Eye (tissue), 1 donor: ENCODE results near the gene IQCK.
"Not testable (repeated sequence)": the region's sequence is repeated elsewhere in the genome, so short reads cannot be mapped to it uniquely, and the experiment has no call there.

Experiments used
- DNase-seq: peaks from one replicate; pipeline ENCODE4 v3.0.0-alpha.2; 2015

Gene IQCK

GRCh38 chr16:19700319-19700781 is 17.7 kb upstream of the IQCK start:
- DNase-seq: no peak

DNA sequence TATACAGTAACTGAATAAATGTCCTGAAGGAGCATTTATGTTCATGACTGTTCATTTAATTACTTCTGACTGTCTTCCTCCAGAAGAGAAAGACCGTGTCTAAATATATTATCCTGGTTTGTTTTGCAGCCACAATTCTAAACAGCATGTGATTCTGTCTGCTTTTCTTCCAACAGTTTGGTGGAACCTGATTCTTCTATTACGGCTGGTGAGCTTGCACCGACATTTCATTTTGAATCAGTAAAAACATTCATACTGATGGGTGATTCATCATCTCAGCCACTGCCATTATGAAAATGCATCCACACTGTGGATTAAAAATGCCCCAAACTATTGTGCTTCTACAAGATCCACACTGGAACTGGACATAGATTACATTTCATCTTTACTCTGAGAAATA is 17.0 kb upstream of the IQCK start:
- no peak for DNase-seq

DNA sequence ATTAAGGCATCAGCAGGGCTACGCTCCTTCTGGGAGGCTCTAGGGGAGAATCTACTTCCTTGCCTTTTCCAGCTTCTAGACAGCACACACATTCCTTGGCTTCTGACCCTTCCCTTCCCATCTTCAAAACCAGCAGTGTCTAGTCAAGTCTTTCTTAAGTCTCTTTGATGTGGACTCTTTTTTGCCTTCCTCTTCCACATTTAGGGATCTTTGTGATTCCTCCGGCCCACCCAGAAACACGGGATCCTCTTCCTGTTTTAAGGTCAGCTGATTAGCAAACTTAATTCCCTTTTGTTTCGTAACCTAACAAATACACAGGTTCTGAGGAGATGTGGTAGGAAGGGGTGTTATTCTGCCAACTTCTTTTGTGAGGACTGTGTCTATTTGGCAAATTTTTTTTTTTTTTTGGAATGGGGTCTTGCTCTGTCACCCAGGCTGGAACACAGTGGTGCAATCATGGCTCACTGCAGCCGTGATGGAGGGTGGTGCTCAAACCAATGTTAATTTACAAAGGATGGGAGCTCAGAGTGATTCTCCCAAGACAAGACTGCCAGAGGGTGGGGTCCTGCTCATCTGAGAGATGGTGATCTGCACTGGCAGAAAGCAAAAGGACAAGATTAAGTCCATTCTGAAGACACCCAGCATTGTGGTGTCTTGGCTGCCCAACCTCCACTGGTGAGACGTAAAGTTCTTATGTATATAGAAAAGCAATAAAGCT is 14.7 kb upstream of the IQCK start:
- DNase-seq: no peak

GRCh38 chr16:19704321-19705145 is 13.5 kb upstream of the IQCK start:
- no peak for DNase-seq

GRCh38 chr16:19705146-19705501 is 12.9 kb upstream of the IQCK start:
- no peak for DNase-seq

GRCh38 chr16:19705843-19706242 is 12.2 kb upstream of the IQCK start:
- no peak for DNase-seq

DNA sequence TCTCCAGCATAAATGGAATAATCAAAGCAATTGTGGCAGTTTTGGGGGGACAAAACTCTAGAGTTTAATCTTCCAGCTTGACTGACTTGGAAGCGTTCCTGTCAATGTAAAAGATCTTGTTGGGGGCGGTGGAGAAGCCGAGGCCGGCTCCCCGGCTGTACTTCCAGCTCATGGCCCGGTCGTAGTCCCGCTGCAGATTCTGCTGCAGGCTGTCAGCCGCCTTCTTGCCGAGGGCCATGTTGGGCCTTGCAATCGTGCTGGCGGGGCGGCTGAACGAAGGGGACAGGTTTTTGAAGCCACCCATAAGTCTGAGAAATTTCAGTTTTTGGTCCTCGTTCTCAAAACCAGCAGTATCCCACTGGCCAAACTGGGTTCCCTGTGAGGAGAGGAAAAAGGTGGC is 11.2 kb upstream of the IQCK start:
- no peak for DNase-seq

DNA sequence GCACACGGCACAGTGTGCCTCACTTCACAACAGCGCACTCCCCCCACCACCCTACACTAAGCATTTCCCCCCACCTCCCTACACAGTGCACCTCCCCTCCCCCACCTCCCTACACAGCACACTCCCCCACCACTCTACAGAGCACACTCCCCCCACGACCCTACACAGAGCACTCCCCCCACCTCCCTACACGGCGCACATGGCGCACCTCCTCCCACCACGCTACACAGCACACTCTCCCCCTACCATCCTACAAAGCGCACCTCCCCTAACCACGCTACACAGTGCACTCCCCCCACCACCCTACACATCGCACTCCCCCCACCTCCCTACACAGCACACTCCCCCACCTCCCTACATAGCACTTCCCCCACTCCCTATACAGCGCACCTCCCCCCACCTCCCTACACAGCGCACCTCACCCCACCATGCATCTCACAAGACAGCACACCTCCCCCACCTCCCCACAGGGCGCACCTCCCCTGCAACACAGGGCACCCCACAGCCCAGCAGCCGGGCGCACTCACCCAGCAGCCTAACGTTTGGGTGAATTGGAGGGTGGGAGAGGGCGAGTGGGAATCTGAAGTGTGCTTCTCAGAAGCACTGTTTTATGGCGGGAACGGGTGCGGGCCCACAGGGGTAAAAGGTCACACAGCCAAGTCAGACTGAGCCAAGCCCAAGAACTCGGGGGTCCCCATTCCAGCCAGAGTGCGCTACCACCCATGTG is 10.3 kb upstream of the IQCK start:
- DNase-seq: no peak

DNA sequence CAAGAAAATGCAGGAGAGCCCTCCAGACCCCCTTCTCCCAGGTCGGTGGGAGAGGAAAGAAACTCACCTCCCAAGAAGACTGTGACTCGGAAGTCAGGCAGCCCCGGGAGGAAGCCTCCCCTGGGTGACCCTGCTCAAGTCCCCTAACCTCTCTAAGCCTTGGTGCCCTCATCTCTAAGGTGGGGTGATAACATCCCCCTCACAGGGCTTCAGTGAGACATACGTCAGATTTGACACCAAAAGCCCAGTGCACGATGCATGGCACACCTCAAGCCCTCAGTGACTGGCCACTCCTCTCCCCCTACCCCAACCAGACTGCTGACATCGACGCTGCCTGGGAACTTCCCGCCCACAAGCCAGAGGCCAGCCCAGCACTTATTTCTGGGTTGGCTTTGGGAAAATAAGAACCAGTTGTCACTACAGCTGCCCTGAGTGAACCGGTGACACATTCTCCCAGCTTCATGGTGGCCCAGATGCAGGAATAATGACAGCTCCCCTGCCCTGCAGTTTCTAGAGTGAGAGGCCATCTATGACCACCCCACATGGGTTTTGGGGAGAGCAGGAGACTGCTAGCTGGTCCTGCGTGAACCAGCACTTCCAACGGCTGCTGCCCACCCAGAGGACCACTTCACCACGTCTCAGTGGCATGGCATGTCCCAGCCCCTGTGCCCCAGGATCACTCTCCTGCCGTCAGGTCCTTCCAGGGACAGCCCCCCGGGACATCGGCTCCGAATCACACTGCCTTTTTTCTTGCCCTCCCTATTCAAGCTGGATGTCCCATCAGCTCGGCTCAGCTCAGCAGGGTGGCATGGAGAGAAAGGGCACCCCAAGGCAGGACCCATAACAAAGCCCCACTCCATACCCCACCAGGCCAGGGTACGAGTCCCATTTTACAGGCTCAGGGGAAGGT is 9.5 kb upstream of the IQCK start:
- no peak for DNase-seq

DNA sequence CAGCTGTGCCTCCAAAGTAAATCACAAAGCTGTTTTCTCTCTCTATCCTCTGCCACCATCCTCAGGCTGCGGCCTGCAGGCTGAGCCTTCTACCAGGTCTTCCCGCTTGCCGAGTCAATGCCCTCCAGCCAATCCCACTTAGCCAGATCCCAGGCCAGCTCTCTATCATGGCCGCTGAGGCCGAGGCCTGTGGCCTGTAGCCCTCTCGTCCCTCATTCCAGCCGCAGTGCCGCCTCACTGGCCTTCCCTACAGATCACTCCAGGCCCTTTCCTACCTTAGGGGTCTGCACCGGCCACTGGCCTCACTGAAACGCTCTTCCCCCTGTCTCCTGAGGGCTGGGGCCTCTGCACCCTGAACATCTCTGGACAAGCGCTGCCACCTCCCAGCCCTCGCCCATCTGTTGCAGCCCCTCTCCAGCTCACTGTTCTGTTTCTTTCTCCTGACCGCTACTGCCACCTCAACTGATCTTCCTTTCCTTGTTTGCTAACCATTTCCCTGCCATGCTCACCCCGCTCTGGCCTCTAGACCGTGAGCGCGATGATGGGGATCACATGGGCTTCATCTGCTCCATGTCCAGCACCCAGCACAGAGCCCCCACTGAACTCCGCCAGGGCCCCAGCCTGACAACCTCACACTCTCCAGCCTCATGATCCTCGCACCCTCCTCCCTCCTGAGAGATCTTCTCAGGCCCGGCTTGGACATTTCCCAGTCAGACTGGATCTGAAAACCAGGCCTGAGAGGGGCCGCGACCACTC is 8.5 kb upstream of the IQCK start:
- DNase-seq: no peak

- no peak for DNase-seq
Observed at GRCh38 chr16:19710191-19710908, 7.7 kb upstream of the IQCK start.

GRCh38 chr16:19710991-19711545 is 7.0 kb upstream of the IQCK start:
- DNase-seq: no peak

GRCh38 chr16:19711643-19712042 is 6.4 kb upstream of the IQCK start:
- DNase-seq: no peak

GRCh38 chr16:19712418-19713058 is 5.5 kb upstream of the IQCK start:
- DNase-seq: no peak

DNA sequence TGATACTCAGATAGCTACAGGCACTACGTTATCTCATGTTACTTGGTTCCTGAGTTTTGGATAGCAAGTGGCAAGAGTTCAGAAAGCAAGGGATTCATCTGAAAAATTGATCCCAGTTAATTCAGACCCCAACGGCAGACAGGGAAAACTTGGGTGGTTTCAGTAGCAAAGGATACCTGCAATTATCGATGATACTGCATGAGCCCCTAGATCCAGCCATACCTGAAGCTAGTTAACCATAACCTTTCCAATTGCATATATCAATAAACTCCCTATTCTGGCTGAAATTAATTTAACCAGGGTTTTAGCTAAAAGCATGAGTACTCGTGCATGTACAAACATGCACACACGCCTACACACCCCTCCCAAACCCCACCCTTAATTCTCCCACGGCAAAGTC is 4.4 kb upstream of the IQCK start:
- DNase-seq: no peak

DNA sequence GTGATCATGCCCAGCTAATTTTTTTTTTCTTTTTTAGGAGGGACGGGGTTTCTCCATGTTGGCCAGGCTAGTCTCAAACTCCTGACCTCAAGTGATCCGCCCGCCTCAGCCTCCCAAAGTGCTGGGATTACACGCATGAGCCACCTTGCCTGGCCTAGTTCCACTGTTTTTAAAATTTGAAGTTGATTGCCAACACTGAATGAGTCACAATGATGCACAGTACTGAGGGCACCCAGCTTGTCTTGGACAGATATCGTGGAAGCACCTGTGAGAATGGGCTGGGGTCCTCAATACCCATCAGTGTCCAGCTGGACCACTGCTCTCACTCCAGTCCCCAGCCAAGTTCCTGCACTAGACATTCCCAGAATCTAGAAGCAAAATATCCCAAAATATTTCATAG is 2.5 kb upstream of the IQCK start:
- DNase-seq: no peak

GRCh38 chr16:19716183-19716582 is 1.9 kb upstream of the IQCK start:
- no peak for DNase-seq

DNA sequence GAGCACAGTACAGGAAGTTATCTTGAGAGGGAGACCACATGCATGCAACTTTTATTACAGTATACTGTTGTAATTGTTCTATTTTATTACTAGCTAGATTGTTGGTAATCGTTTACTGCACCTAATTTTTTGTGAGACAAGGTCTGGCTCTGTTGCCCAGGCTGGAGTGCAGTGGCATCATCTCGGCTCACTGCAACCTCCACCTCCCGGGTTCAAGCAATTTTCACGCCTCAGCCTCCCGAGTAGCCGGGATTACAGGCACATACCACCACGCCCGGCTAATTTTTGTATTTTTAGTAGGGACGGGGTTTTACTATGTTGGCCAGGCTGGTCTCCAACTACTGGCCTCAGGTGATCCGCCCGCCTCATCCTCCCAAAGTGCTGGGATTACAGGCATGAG is 1.3 kb upstream of the IQCK start:
- DNase-seq: not testable (repeated sequence)

DNA sequence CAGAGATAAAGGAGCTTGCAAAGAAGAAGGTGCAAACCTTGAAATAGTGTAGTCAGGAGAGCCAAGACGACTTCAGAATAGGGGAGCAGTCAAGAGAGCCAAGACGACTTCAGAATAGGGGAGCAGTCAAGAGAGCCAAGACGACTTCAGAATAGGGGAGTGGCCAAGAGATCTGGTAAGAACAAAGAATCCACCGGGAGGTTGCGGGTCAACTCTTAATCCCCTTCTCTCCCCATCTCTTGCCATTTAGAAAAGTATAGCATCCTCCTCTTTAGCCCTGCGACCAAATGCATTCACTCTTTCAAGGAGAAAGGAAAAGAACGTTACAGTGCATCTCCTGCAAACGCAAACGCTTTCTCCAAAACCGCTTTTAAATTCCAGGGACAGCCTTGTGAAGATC is 757 bp upstream of the IQCK start:
- no peak for DNase-seq

DNA sequence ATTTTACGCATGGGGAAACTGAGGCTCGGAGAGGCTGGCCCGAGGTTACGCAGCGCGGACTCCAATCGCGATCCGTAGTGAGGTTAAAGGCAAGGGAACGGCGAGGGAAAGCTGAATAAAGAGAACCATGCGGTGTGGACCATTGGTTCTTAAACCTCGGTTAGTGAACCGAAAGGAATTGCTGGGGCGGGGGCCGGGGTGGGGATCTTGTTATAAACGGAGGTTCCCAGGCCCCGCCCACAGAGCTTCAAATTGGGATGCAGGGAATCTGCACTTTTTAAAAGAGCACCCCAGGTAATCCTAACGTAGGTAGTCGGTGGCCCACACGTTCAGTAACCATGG is 524 bp downstream of the IQCK start:
- peak; percentile 67 for DNase-seq
